HepG2 (cell line): ENCODE results near the gene DESI2. TPM values are rescaled to one million over a fixed set of nuclear protein-coding genes. Genes with fewer than 3 reads are reported as not detected.
A peak's percentile ranks its signal among the peaks of the same experiment; 100 is the strongest.

Source experiments
- ATAC-seq: fragments of 200-7000 bp; cut with Tn5 transposase; 3 replicates; pipeline ENCODE4 v1.9.1; 2020; ENCODE audit warnings: mild to moderate bottlenecking, moderate library complexity
- BruUV-seq: library from RNA; stranded (reverse); fragments of 400-500 nt; replicated peaks from 2 replicates; lab custom pipeline; 2021; lab: Mats Ljungman, UMichigan
- CTCF ChIA-PET: fragments of 300-600 bp; formaldehyde crosslinking; extraction: SDS; loops from one replicate; lab custom pipeline; 2021; ENCODE audit warnings: low total read pairs, inconsistent platforms, low intra/inter-chr PET ratio; lab: Yijun Ruan, JAX
- POLR2A ChIA-PET: fragments of 350-600 bp; sonication (Branson Sonifier 250); formaldehyde crosslinking; loops from one replicate; lab custom pipeline; 2020; ENCODE audit warnings: antibody characterized with exemption, inconsistent platforms; lab: Yijun Ruan, JAX
- DNase-seq: peaks from one replicate; pipeline ENCODE4 v3.0.0-alpha.2; 2015; ENCODE audit warnings: low spot score
- FAIRE-seq: peaks from 3 replicates; lab custom pipeline; 2011; peaks lifted over from hg19 to GRCh38; lab: Jason Lieb, UNC
- H2AFZ ChIP-seq: one replicate; pipeline ENCODE4 v1.6.1; 2011; ENCODE audit warnings: low read length, inconsistent platforms
- H3K27ac ChIP-seq: fragments of 300-600 bp; 3 replicates; pipeline ENCODE4 v1.8.0; 2011; ENCODE audit warnings: mixed run types, mild to moderate bottlenecking, mixed read lengths, low read length, inconsistent platforms; ENCODE audit not compliant: insufficient read depth; ENCODE audit errors: extremely low read length
- H3K27me3 ChIP-seq, 2 experiments: fragments of 200-600 bp in 1 of 2; 2 replicates in 1 of 2; 3 replicates in 1 of 2; pipeline versions ENCODE4 v1.6.0 to v1.8.0; 2011; ENCODE audit warnings: low read length in 2 of 2, mild to moderate bottlenecking in 2 of 2, moderate library complexity in 2 of 2, inconsistent platforms in 1 of 2; ENCODE audit not compliant: insufficient read depth in 2 of 2, control insufficient read depth in 1 of 2
- H3K36me3 ChIP-seq, 2 experiments: fragments of 200-600 bp in 1 of 2; replicated peaks in 1 of 2; 2 replicates in 1 of 2; 3 replicates in 1 of 2; pipeline versions ENCODE4 v1.5.1 to v1.8.0; 2011; ENCODE audit warnings: low read length in 2 of 2, inconsistent platforms in 1 of 2; ENCODE audit not compliant: insufficient read depth in 2 of 2, control insufficient read depth in 1 of 2
- H3K4me1 ChIP-seq: 2 replicates; pipeline ENCODE4 v1.5.1; 2012; ENCODE audit warnings: low read length, inconsistent platforms; ENCODE audit not compliant: insufficient read depth
- H3K4me2 ChIP-seq: 2 replicates; pipeline ENCODE4 v1.6.0; 2011; ENCODE audit warnings: low read depth, low read length, inconsistent platforms
- H3K4me3 ChIP-seq, 3 experiments: fragments of 200-600 bp in 1 of 3; sonication (generic), shearing (Covaris generic) in 1 of 3; replicated peaks in 1 of 3; 2 replicates each; pipeline ENCODE4 v1.5.1; 2011 to 2016; ENCODE audit warnings: low read length in 3 of 3, inconsistent platforms in 2 of 3, low read depth in 2 of 3, mild to moderate bottlenecking in 2 of 3, control low read depth in 1 of 3, mixed read lengths in 1 of 3; ENCODE audit not compliant: insufficient read depth in 1 of 3
- H3K79me2 ChIP-seq: one replicate; pipeline ENCODE4 v1.6.1; 2011; ENCODE audit warnings: low read length, inconsistent platforms; ENCODE audit not compliant: insufficient read depth
- H3K9ac ChIP-seq: 2 replicates; pipeline ENCODE4 v1.6.0; 2011; ENCODE audit warnings: mild to moderate bottlenecking, low read depth, low read length, inconsistent platforms; ENCODE audit not compliant: insufficient read depth
- H3K9me3 ChIP-seq: 2 replicates; pipeline ENCODE4 v1.5.1; 2012; ENCODE audit warnings: mild to moderate bottlenecking, low read length
- H4K20me1 ChIP-seq: 2 replicates; pipeline ENCODE4 v1.6.0; 2011; ENCODE audit warnings: inconsistent platforms, mild to moderate bottlenecking, low read length, moderate library complexity; ENCODE audit not compliant: insufficient read depth
- FOXK2 ChIP-seq: fragments of 450-650 bp; IDR thresholded peaks from 2 replicates; pipeline ENCODE4 v1.6.1; 2016
- MAFF ChIP-seq: IDR thresholded peaks from 2 replicates; pipeline ENCODE4 v1.6.1; 2011; ENCODE audit warnings: low read depth, low read length, improper control_type of control experiment
- MAFK ChIP-seq, 2 experiments: IDR thresholded peaks in 1 of 2; conservative IDR thresholded peaks in 1 of 2; 2 replicates each; pipeline ENCODE4 v1.6.1; 2011; ENCODE audit warnings: improper control_type of control experiment in 2 of 2, low read length in 2 of 2
- ZNF318 ChIP-seq: sonication (generic); formaldehyde crosslinking; IDR thresholded peaks from 2 replicates; pipeline ENCODE4 v1.4.0; 2020; ENCODE audit warnings: mild to moderate bottlenecking, missing genetic modification reagents
- ZNF337 ChIP-seq: sonication (generic); formaldehyde crosslinking; IDR thresholded peaks from 2 replicates; pipeline ENCODE4 v1.5.1; 2020; ENCODE audit warnings: missing genetic modification reagents, low read depth, mild to moderate bottlenecking, borderline replicate concordance
- in situ Hi-C: cut with HindIII; loops from 2 replicates; pipeline ENCODE4 v1.10.0; 2017; ENCODE audit warnings: low pct_unique_long_range_greater_than_20kb; ENCODE audit not compliant: extremely low pct_ligation_motif_present
- intact Hi-C: fragments of 100-400 bp; cut with micrococcal nuclease; formaldehyde crosslinking; loops from one replicate; pipeline ENCODE4 v1.10.0; 2022; ENCODE audit not compliant: unreplicated experiment
- polyA plus RNA-seq, 8 experiments: library from polyadenylated mRNA; depleted of rRNA in 3 of 8; stranded (reverse) in 7 of 8; unstranded in 1 of 8; fragments of >200 nt; fragmentation: Illumina TruSeq in 4 of 8; extraction: Trizol in 4 of 8; gene quantifications; 2 replicates each; pipeline versions ENCODE4 v1.2.1 to v1.2.3, GENCODE V29; 2011 to 2016; ENCODE audit warnings: low read depth in 4 of 8, missing spikeins in 1 of 8, mixed read lengths in 1 of 8; ENCODE audit not compliant: insufficient read depth in 1 of 8
- total RNA-seq, 5 experiments: library from RNA; depleted of rRNA; stranded (reverse); fragments of >200 nt; fragmentation: Illumina TruSeq; extraction: Trizol; gene quantifications; 2 replicates each; pipeline ENCODE4 v1.2.3, GENCODE V29; 2016; ENCODE audit warnings: low read depth in 1 of 5

DESI2 gene
- total and polyA plus RNA-seq, 2 of the 13 experiments (the other 11 are each of a cell fraction or from before 2014, with no cell fraction given): 23.1 to 42.2 TPM

GRCh38 chr1:244628789-244629188 is 24.1 kb upstream of the DESI2 start (continued):
- TF ChIP-seq ZNF318: no peak
- peak; percentile 37 to 54 for TF ChIP-seq MAFK (conservative IDR thresholded peaks at IDR 0.05 in 1 of 2, IDR thresholded peaks at IDR 0.05 in 1 of 2; ENCODE audit: low read length in 2 of 2)
- no peak for TF ChIP-seq FOXK2

- H3K4me1 ChIP-seq: no peaks in the 10 kb centered on the region
- H3K79me2 ChIP-seq: no peaks in the 10 kb centered on the region
- no peak overlapping the region for H3K4me2 ChIP-seq
- no TSS peak for BruUV-seq
- no peak for TF ChIP-seq ZNF337 (CRISPR knock-in tag)
- peak; percentile 65 to 81 for TF ChIP-seq MAFK (conservative IDR thresholded peaks at IDR 0.05 in 1 of 2, IDR thresholded peaks at IDR 0.05 in 1 of 2; ENCODE audit: low read length in 2 of 2)
- peak; percentile 68 for TF ChIP-seq MAFF
- H3K9me3 ChIP-seq: no peaks in the 10 kb centered on the region
- H4K20me1 ChIP-seq: no peaks in the 10 kb centered on the region
- in situ Hi-C loops (no loop called here), intact Hi-C loops (no loop called here)
- H3K4me3 ChIP-seq: no peak overlapping the region
- ChIA-PET CTCF (no interaction called here), POLR2A (no interaction called here)
- H3K27me3 ChIP-seq: peaks cover 0 to 12% of the 10 kb centered on the region in 2 experiments; a peak in 3 of 5 replicates
- ATAC-seq: no peak
- H3K27ac ChIP-seq: no peak overlapping the region
- FAIRE-seq: no peak
- H3K9ac ChIP-seq: no peak overlapping the region
- no peak overlapping the region for H2AFZ ChIP-seq
- H3K36me3 ChIP-seq: no peaks in the 10 kb centered on the region
- DNase-seq: no peak
These were observed 19.8 kb upstream of the DESI2 start for GRCh38 chr1:244633140-244633539.
